Prostate gland (tissue), 2 donors: ENCODE measurements around the gene SNX3.

Experiments
- POLR2A ChIP-seq: fragments of 450-650 bp; IDR thresholded peaks from one replicate; pipeline ENCODE4 v1.6.1; 2016; ENCODE audit warnings: antibody characterized with exemption, mild to moderate bottlenecking
- POLR2AphosphoS5 ChIP-seq: sonication (generic); formaldehyde crosslinking; IDR thresholded peaks from one replicate; pipeline ENCODE4 v1.6.1; 2017; ENCODE audit warnings: antibody characterized with exemption
- TF ChIP-seq, protein P1 (sequence below), 4 experiments: fragments of 200-600 bp in 2 of 4; fragments of 450-650 bp in 2 of 4; sonication (generic) in 2 of 4; IDR thresholded peaks; 1 replicate in 3 of 4; 2 replicates in 1 of 4; pipeline ENCODE4 v1.5.1; 2016 to 2019; ENCODE audit warnings: antibody characterized with exemption in 4 of 4, mild to moderate bottlenecking in 2 of 4, moderate library complexity in 2 of 4

DNA sequence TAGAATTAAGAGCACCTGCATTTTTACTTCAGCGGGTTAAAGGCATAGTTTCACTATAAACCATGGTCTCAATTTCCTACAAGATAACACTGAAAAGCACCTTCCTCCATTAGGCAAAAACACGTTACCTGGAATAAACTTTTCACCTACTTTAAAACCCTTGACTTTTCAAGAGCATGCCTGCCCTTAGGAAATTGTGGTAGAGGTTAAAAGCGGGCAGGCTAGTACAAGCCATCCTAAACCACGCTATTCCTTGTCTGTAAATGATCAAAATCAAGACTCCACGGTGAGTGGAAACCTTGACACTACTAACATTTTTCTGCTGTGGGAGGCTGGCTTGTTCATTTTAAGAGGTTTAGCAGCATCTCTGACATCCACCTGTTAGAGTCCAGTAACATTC, 51.1 kb downstream of the SNX3 start:
- TF ChIP-seq, protein P1, sequence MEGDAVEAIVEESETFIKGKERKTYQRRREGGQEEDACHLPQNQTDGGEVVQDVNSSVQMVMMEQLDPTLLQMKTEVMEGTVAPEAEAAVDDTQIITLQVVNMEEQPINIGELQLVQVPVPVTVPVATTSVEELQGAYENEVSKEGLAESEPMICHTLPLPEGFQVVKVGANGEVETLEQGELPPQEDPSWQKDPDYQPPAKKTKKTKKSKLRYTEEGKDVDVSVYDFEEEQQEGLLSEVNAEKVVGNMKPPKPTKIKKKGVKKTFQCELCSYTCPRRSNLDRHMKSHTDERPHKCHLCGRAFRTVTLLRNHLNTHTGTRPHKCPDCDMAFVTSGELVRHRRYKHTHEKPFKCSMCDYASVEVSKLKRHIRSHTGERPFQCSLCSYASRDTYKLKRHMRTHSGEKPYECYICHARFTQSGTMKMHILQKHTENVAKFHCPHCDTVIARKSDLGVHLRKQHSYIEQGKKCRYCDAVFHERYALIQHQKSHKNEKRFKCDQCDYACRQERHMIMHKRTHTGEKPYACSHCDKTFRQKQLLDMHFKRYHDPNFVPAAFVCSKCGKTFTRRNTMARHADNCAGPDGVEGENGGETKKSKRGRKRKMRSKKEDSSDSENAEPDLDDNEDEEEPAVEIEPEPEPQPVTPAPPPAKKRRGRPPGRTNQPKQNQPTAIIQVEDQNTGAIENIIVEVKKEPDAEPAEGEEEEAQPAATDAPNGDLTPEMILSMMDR (IDR thresholded peaks at IDR 0.05) = no peak
- no peak for TF ChIP-seq POLR2A
- no peak for TF ChIP-seq POLR2AphosphoS5
